T47D (cell line): ENCODE measurements around the gene BICRA.
"Not testable (repeated sequence)": the region's sequence is repeated elsewhere in the genome, so short reads cannot be mapped to it uniquely, and the experiment has no call there.

Experiments used
- DNase-seq, 2 experiments: peaks; one replicate each; pipeline versions ENCODE4 v3.0.0 to v3.0.0-alpha.2; 2011 to 2012; ENCODE audit warnings: low read depth in 1 of 2, low spot score in 1 of 2
- JUND ChIP-seq: IDR thresholded peaks from 2 replicates; pipeline ENCODE4 v1.6.1; 2012; ENCODE audit warnings: low read depth
- in situ Hi-C: cut with HindIII; loops from 2 replicates; pipeline ENCODE4 v1.10.0; 2016; ENCODE audit warnings: low sequenced_read_pairs, low pct_unique_long_range_greater_than_20kb

BICRA gene

DNA sequence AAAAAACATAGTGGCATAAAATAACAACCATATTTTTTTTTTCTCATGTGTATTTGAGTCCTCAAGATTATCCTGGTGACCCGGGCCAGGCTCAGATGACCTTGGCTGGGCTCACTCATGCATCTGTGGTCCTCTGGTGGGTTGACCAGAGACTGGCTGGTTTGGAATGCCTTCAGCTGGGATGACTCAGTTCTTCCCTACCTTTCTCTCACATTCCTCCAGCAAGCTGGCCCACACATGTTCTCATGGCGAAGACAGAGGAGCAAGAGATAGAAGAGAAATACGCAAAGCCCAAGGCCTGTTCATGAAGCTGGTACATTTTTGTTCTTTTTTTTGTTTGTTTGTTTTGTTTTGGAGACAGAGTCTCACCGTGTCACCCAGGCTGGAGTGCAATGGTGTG, 21.6 kb upstream of the BICRA start:
- TF ChIP-seq JUND: no peak
- in situ Hi-C loops: no loop called here
- DNase-seq: no peak

DNA sequence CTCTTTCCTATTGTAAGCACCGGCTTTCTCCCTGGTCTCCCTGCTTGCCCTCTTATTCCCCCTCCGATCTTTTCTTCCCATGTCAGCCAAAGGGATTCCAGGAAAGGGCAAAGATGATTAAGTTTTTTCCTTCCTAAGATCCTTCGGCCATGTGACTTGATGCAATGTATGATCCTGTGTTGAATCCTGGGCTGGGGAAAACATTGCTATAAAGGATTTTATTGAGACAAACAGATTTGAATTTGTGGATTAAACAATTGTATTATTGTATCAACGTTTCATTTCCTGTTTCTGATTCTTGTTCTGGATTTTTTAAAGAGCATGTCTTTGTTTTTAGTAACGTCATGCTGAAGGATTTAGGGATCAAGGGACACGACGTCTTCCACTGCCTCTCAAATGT, 19.1 kb upstream of the BICRA start:
- no peak for TF ChIP-seq JUND
- DNase-seq: no peak
- in situ Hi-C loops: no loop called here

DNA sequence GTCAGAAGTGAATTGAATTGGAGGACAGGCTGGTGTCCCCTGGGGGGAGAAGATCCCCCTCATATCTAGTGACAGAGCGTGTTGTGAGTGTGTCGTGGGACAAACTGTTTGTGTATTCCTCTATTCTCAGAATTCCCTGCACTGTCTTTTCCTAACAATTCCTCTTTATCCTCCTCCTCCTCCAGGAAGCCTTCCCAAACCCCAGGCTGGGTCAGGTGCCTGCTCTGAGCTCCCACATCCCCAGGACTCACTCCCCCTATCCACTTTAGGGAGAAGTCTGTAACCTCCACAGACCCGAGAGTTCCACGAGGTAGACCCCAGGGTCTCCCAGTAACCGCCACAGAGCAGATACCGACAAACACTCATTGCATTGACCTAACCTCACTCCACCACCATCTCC, 15.1 kb upstream of the BICRA start:
- no peak for DNase-seq
- in situ Hi-C loops: no loop called here
- no peak for TF ChIP-seq JUND

DNA sequence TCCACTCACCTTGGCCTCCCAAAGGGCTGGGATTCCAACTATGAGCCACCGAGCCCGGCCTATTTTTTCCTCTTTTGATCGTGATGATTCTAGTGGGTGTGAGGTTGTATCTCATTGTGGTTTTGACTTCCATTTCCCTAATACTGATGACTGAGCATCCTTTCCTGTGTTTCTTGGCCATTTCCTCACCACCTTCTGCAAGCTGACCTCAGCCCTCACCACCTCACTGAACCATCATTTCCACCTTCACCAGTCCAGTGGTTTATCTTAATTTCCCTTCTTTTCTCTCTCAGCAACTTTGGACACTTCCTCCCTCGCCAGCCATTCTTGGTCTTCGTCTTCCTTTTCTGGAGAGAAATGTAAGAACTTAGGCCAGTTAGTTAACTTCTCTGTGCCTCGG, 13.0 kb upstream of the BICRA start:
- in situ Hi-C loops: no loop called here
- no peak for DNase-seq
- no peak for TF ChIP-seq JUND

DNA sequence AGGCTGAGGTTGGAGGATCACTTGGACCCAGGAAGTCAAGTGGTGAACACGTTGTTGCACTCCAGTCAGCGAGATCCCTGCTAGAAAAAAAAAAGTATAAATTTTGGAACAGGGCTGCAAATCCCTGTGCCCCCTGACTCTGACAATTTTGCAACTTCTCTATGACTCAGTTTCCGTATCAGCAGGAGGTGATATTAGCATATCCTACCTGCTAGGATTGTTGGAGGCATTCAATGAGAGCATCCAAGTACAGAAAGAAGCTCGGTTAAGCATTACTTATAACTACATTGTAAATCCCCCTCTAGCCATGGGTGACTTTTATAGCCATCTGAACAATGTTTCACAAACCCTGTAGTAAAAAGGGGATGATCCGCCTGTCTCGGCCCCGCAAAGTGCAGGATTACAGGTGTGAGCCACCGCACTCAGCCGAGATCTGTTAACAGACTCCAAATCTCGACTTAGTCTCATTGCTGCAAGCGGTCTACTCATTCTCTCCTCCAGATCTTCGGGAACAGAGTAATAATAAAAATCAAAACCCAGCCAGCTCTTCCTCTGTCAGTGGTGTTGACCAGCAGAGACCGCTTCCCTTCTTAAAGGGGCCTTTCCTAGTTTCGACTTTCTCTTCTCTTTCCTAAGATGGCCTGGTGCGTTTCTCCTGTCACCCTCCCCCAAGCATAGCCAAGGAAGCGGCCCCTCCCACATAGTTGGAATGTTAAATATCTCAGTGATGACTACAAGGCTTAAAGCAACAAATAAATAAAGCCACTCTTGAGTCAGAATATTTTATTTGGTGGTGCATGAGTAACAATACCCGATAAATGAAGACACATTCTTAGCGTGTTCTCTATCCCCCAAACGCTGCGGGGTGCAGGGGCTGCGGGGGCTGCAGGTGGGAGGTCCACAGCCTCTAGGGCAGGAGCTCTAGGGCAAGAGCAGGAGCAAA, 10.3 kb upstream of the BICRA start:
- in situ Hi-C loops: no loop called here
- DNase-seq: peak; percentile 65 to 88
- no peak for TF ChIP-seq JUND

DNA sequence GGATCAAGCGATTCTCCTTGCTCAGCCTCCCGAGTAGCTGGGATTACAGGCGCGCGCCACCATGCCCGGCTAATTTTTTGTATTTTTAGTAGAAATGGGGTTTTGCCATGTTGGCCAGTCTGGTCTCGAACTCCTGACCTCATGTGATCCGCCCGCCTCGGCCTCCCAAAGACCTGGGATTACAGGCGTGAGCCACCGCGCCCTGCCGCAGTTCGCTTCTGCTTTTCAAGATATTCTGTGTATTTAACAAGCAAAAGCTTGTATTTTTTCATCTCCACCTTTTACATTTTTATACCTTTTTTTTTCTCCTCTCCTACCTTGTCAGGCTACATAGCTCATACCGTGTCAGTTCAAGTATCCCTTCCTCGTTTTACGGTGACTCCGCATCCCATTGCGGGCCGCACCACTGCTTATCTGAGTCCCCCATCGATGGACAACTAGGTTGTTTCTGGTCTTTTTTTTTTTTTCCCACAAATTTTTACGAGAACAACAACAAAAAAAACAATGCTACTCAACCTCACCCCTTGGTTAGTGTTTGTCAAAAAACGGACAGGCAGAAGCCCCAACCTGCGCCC, 9.2 kb upstream of the BICRA start:
- DNase-seq, in situ Hi-C loops: not testable (repeated sequence)

DNA sequence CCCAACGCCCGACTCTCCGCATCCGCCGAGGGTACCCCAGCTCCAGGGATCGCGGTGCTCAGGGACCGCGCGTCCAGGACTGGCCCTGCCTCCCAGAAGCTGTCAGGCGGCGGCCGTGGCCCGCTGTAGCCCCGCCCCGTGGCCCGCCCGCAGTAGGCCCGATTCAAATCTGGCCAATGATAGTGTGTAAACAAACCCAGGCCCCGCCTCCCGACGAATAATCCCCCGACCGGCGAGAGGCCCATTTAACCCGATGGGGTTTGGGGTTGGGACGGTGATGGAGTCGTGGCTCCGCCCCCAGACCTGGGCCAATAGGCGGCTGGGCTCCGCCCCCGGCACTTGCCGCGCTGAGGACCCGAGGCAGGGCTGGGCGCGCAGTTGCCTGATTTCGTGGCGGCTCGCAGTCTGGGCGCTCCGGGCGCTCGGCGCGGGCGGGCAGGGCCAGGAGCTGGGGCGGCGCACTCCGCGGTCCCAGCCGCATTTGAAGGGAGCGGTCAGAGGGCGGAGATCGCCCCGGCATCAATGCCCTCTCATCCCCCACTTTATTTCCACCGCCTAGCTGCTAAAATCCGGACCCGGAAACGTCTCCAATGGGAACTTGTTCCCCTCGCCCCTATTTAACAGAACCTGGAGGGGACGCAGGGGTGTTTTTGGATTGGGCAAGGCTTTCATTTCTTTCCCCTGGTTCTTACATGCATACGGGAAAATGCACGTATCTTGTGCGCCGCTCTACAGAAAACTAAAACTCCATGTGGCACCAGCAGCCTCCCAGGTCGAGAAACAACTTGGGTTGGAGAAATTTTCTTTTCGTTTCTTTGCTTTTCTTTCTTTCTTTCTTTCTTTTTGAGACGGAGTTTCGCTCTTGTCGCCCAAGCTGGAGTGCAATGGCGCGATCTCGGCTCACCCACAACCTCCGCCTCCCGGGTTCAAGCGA, 8.4 kb upstream of the BICRA start:
- peak; percentile 89 to 99 for DNase-seq
- in situ Hi-C loops: no loop called here
- no peak for TF ChIP-seq JUND

GRCh38 chr19:47601180-47601904, 7.6 kb upstream of the BICRA start:
- DNase-seq: peak in 1 of 2 experiments; percentile 51
- in situ Hi-C loops: no loop called here
- TF ChIP-seq JUND: no peak

DNA sequence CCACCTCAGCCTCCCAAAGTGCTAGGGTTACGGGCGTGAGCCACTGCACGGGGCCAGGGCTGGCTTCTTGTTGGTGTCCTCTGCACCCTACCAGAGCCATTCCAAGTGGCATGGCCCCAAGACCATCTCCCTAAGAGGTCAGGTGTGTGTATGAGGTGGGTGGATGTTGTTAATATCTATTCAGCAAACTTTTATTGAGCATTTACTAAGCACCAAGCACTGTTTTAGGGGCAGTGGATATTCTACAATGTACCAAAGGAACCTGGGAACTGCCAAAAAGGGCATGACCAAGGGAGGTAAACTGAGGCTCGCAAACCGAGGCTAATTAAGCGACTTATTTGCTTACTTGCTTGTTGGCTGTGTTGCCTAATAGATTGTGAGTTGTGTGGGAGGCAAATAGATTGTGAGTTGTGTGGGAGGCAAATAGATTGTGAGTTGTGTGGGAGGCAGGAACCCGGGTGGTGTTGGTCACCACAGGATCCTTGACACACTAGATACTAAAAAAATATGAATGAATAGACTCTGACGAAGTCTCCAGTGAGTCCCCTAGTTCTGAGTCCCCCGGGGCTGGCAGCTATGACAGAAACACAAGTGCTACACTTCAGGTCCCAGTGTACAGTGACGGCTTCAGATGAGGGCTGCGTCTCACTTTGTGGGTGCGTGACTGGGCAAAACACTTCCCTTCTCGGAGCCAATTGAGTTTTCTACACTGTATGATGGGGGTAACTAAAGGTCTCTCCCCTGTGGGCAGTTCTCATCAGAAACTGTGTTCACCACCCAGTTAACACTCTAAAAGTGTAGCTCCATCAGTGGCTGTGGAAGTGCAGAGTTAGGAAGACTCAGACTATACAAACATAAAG, 5.0 kb upstream of the BICRA start:
- TF ChIP-seq JUND: no peak
- in situ Hi-C loops: no loop called here
- no peak for DNase-seq

GRCh38 chr19:47607564-47608073, 1.3 kb upstream of the BICRA start:
- no peak for TF ChIP-seq JUND
- in situ Hi-C loops: no loop called here
- no peak for DNase-seq
